Lung (tissue), 12 donors: ENCODE results near the gene MAGEL2. TPM values are rescaled to one million over a fixed set of nuclear protein-coding genes. Genes with fewer than 3 reads are reported as not detected.

ENCODE experiments used
- ATAC-seq: fragments of 200-7000 bp; cut with Tn5 transposase; one replicate; pipeline ENCODE4 v1.9.1; 2020; ENCODE audit warnings: moderate number of reproducible peaks; ENCODE audit not compliant: insufficient read depth, low FRiP score
- DNase-seq, 3 donors: peaks; one replicate each; pipeline ENCODE4 v3.0.0-alpha.2; 2013 to 2017
- H3K27ac ChIP-seq, 2 donors: one replicate each; pipeline ENCODE4 v1.5.1; 2013; ENCODE audit warnings: mild to moderate bottlenecking in 2 of 2, moderate library complexity in 2 of 2, control low read depth in 1 of 2, inconsistent platforms in 1 of 2, low read depth in 1 of 2, low read length in 1 of 2
- H3K27me3 ChIP-seq, 3 donors: one replicate each; pipeline ENCODE4 v1.5.1; 2013; ENCODE audit warnings: low read length in 2 of 3; ENCODE audit not compliant: control insufficient read depth in 3 of 3, insufficient read depth in 3 of 3
- H3K36me3 ChIP-seq, 4 donors: one replicate each; pipeline ENCODE4 v1.5.1; 2013; ENCODE audit warnings: low read length in 4 of 4, mild to moderate bottlenecking in 1 of 4, moderate library complexity in 1 of 4; ENCODE audit not compliant: control insufficient read depth in 4 of 4, insufficient read depth in 4 of 4
- H3K4me1 ChIP-seq, 5 donors: one replicate each; pipeline ENCODE4 v1.5.1; 2013; ENCODE audit warnings: low read length in 5 of 5, mild to moderate bottlenecking in 2 of 5, moderate library complexity in 1 of 5; ENCODE audit not compliant: control insufficient read depth in 5 of 5, insufficient read depth in 5 of 5
- H3K4me3 ChIP-seq: one replicate; pipeline ENCODE4 v1.5.1; 2013; ENCODE audit warnings: mild to moderate bottlenecking, control low read depth, moderate library complexity
- H3K9ac ChIP-seq, 2 donors: one replicate each; pipeline ENCODE4 v1.5.1; 2013; ENCODE audit warnings: low read length in 2 of 2, control low read depth in 1 of 2; ENCODE audit not compliant: insufficient read depth in 1 of 2
- H3K9me3 ChIP-seq, 4 donors: one replicate each; pipeline ENCODE4 v1.5.1; 2013; ENCODE audit warnings: low read length in 3 of 4, mild to moderate bottlenecking in 1 of 4, moderate library complexity in 1 of 4; ENCODE audit not compliant: control insufficient read depth in 4 of 4, insufficient read depth in 3 of 4
- CTCF ChIP-seq: IDR thresholded peaks from 2 replicates; pipeline ENCODE4 v1.5.1; 2012; ENCODE audit warnings: mild to moderate bottlenecking; ENCODE audit errors: control extremely low read depth, extremely low read depth
- WGBS, 2 donors: extraction: QIAGEN DNeasy Blood & Tissue Kit; methylation state at CpG; one replicate each; pipeline ENCODE4 v1.1.7; 2013; 5-methylcytosine and 5-hydroxymethylcytosine counted together
- polyA plus RNA-seq, 2 donors: library from polyadenylated mRNA; stranded (reverse); fragments of 200-250 nt; gene quantifications; one replicate each; pipeline ENCODE4 v1.2.1, GENCODE V29; 2013
- total RNA-seq, 2 donors: library from RNA; depleted of rRNA in 1 of 2; stranded (reverse); fragments of >200 nt in 1 of 2; gene quantifications; one replicate each; pipeline ENCODE4 v1.2.1, GENCODE V29; 2014 to 2021
- donor health status: control.
- donor health status: control.
- donor health status: Bipolar disorder and iron deficiency.
- donor health status: healthy.
- donor health status: DM: yes; HTN: yes; CAD: no.

MAGEL2 gene
- total and polyA plus RNA-seq, 4 donors = 0.02 to 2.8 (median 0.12) TPM

GRCh38 chr15:23686466-23687142 is 38.9 kb upstream of the MAGEL2 start:
- peak in 1 of 3 donors; percentile 13 for DNase-seq
- 37 to 39% methylated on average over 47 to 57 of the region's 57 CpGs for WGBS, 2 donors
- no peak for TF ChIP-seq CTCF
- Histone ChIP-seq H3K36me3 (no peaks in the 10 kb centered on the region), H3K9me3 (peaks cover 0 to 6% (median 2%) of the 10 kb centered on the region in 4 donors), H3K9ac (peak overlapping the region; percentile 37 to 40), H3K27ac (peak overlapping the region in 1 of 2 donors; percentile 56), H3K27me3 (no peaks in the 10 kb centered on the region), H3K4me1 (peaks cover 2 to 18% (median 6%) of the 10 kb centered on the region in 5 donors), H3K4me3 (peak overlapping the region; percentile 24)
- ATAC-seq = no peak

GRCh38 chr15:23671481-23671880 is 23.8 kb upstream of the MAGEL2 start:
- Histone ChIP-seq H3K4me3 (no peak overlapping the region), H3K27me3 (no peaks in the 10 kb centered on the region), H3K4me1 (no peaks in the 10 kb centered on the region), H3K9me3 (no peaks in the 10 kb centered on the region), H3K9ac (no peak overlapping the region), H3K27ac (no peak overlapping the region), H3K36me3 (no peaks in the 10 kb centered on the region)
- ATAC-seq (no peak), DNase-seq (no peak)
- WGBS, 2 donors = 45 to 73% methylated on average over 3 of the region's 3 CpGs
- TF ChIP-seq CTCF = no peak

GRCh38 chr15:23670970-23671369 is 23.3 kb upstream of the MAGEL2 start:
- WGBS, 2 donors = 91 to 96% methylated on average over 1 of the region's 1 CpG
- TF ChIP-seq CTCF = no peak
- ATAC-seq = no peak

DNA sequence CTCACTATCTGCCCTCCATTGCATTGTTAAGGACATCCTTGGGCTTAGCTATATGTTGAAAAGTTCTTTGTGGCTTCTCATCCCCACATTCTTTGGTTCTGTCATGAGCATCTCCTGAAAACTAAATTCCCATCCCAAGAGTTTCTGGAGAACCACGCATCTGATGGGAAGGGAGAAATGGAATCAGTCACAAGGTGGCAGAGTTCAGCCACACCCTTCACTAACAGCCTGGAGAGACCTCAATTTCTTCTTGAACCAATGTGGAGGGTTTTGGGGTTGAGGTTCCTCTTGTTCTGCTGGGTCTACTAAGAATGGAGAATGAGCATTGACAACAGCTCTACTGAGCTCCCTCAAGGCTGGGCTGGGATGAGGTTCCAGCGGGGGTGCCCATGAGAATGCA is 15.6 kb upstream of the MAGEL2 start:
- WGBS, 2 donors = 57 to 66% methylated on average over 2 of the region's 2 CpGs

More at GRCh38 chr15:23670970-23671369, 23.3 kb upstream of the MAGEL2 start:
- DNase-seq = no peak
- no peaks in the 10 kb centered on the region for H3K36me3 ChIP-seq
- H3K4me3 ChIP-seq = no peak overlapping the region
- no peaks in the 10 kb centered on the region for H3K9me3 ChIP-seq
- no peaks in the 10 kb centered on the region for H3K4me1 ChIP-seq
- H3K27ac ChIP-seq = no peak overlapping the region
- H3K27me3 ChIP-seq = no peaks in the 10 kb centered on the region
- no peak overlapping the region for H3K9ac ChIP-seq

More for the DNA sequence above, 15.6 kb upstream of the MAGEL2 start:
- Histone ChIP-seq H3K9ac (no peak overlapping the region), H3K9me3 (no peaks in the 10 kb centered on the region), H3K4me3 (no peak overlapping the region), H3K27me3 (peaks cover 0 to 4% (median 0%) of the 10 kb centered on the region in 3 donors), H3K4me1 (no peaks in the 10 kb centered on the region), H3K27ac (no peak overlapping the region), H3K36me3 (no peaks in the 10 kb centered on the region)
- no peak for ATAC-seq
- DNase-seq = no peak
- no peak for TF ChIP-seq CTCF
